ENCODE data around the gene STK11IP.

DNA sequence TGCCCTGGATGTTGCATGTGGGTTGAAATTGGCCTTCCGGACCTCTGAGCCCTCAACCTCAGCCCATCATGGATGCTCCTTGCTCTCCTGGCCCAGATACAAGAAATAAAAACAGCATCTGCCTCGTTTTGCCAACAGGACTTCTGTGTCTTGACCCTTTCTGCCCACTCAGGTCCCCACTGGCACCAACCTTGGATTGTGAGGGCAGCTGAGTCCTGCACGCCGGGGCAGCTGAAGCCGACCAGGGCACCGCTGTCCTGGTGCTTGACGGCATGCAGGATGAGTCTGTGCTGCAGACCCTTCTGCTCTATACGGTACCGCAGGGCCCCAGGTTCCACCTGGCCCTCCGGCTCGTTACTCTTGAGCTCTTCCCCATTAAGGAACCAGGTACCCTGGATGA, 31.0 kb upstream of the STK11IP start:
- TF ChIP-seq EZH2 (optimal IDR thresholded peaks at IDR 0.05; ENCODE audit: low read depth, low read length) (no peak), EZH2phosphoT487 (IDR thresholded peaks at IDR 0.05; ENCODE audit: low read length) (no peak)
- TF ChIP-seq, protein P1, sequence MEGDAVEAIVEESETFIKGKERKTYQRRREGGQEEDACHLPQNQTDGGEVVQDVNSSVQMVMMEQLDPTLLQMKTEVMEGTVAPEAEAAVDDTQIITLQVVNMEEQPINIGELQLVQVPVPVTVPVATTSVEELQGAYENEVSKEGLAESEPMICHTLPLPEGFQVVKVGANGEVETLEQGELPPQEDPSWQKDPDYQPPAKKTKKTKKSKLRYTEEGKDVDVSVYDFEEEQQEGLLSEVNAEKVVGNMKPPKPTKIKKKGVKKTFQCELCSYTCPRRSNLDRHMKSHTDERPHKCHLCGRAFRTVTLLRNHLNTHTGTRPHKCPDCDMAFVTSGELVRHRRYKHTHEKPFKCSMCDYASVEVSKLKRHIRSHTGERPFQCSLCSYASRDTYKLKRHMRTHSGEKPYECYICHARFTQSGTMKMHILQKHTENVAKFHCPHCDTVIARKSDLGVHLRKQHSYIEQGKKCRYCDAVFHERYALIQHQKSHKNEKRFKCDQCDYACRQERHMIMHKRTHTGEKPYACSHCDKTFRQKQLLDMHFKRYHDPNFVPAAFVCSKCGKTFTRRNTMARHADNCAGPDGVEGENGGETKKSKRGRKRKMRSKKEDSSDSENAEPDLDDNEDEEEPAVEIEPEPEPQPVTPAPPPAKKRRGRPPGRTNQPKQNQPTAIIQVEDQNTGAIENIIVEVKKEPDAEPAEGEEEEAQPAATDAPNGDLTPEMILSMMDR (IDR thresholded peaks at IDR 0.05; ENCODE audit: low read length): no peak
